Stimulated activated CD4-positive, alpha-beta T cell treated with anti-CD3 and anti-CD28 coated beads, Interleukin-1b, Interleukin-23, amount 100 ng/mL, for 24 hours (primary cell): ENCODE measurements around the gene PLA2G7.

Experiments used
- DNase-seq, 4 experiments: peaks; one replicate each; pipeline ENCODE4 v3.0.0-alpha.2; 2020; ENCODE audit warnings: low read depth in 4 of 4, low spot score in 1 of 4

The PLA2G7 gene

GRCh38 chr6:46688966-46689335, 46.2 kb downstream of the PLA2G7 start:
- no peak for DNase-seq

- DNase-seq, result no peak
Measured at GRCh38 chr6:46688117-46688965, 46.8 kb downstream of the PLA2G7 start.

GRCh38 chr6:46687619-46688097, 47.5 kb downstream of the PLA2G7 start, which contains the start of gene TDRD6:
TSS of gene TDRD6 (plus strand) at chr6:46687885. CDS start at chr6:46688129, 244 bp downstream.
- DNase-seq, result no peak

DNA sequence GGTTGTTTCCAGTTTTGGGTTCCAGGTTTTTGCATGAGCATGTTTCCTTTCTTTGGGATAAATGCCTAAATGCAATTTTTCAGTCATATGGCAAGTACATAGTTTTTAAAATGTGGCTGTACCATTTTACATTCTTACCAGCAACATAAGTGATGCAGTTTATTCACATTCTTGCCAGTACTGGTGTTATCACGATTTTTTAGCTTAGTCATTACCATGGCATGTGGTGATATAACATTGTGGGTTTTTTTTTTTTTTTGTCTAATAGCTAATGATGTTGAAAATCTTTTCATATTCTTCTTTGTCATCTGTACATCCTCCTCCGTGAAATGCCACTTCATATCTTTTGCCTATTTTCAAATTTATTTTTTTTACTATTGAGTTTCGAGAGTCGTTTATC, 50.4 kb downstream of the PLA2G7 start:
- DNase-seq, result no peak

- DNase-seq, result no peak
Measured at GRCh38 chr6:46677314-46677654, 57.9 kb downstream of the PLA2G7 start.

- no peak for DNase-seq
Measured at GRCh38 chr6:46676604-46677313, 58.4 kb downstream of the PLA2G7 start.

GRCh38 chr6:46674410-46674809, 60.8 kb downstream of the PLA2G7 start:
- DNase-seq, result no peak

- DNase-seq, result no peak
Measured at GRCh38 chr6:46667377-46667776, 67.8 kb downstream of the PLA2G7 start.

DNA sequence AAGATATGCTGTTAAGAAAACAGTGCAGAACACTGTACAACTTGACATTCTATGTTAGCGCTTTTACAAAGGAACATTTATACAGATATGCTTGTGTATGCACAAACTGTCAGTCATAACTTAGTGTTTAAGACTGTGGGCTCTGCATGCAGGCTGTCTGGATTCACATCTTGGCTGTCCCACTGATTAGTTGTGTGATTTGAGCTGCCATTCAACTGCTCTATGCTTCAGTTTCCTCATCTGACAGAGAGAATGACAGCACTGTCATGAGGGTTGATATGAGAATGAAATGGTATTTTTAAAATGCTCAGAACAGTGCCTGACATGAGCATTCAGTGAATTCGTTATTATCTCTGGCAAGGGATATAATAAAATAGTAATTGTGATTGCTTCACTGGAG, 73.7 kb downstream of the PLA2G7 start:
- DNase-seq, result no peak

DNA sequence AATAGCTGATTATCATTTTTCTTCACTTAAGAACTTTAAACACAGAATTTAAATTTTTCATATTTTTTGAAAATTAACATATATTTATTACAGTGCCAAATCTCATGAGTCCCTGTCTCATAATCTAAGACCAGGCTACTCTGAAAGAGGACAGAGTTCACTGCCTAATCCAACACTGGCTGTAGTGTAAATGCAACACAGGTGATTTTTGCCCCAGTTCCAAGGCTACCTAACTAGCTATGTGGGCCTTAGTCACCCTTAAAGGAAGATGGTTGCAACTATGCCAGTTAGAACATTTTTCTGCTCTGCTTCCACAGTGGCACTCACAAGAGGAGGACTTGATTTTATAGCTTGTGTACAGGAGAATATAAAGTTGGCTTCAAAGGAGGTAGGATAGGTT, 77.5 kb downstream of the PLA2G7 start:
- no peak for DNase-seq

GRCh38 chr6:46655803-46656202, 79.4 kb downstream of the PLA2G7 start:
- DNase-seq, result no peak
